Trophoblast cell (in vitro differentiated cells and primary cell): ENCODE results near the gene DCLRE1A.

ENCODE experiments used
- DNase-seq, 2 donors: peaks; one replicate each; pipeline ENCODE4 v3.0.0-alpha.2; 2016
- H2AFZ ChIP-seq: 2 replicates; pipeline ENCODE4 v1.6.1; 2013; ENCODE audit warnings: low read length, moderate library complexity, mild to moderate bottlenecking; ENCODE audit not compliant: insufficient read depth, poor library complexity
- H2AK5ac ChIP-seq: 2 replicates; pipeline ENCODE4 v1.6.1; 2013; ENCODE audit warnings: mild to moderate bottlenecking, low read length
- H2BK120ac ChIP-seq: 2 replicates; pipeline ENCODE4 v1.6.1; 2013; ENCODE audit warnings: low read length, mild to moderate bottlenecking, moderate library complexity; ENCODE audit not compliant: insufficient read depth, poor library complexity
- H2BK12ac ChIP-seq: 2 replicates; pipeline ENCODE4 v1.6.1; 2013; ENCODE audit warnings: mild to moderate bottlenecking, low read length, moderate library complexity
- H2BK5ac ChIP-seq: 2 replicates; pipeline ENCODE4 v1.6.1; 2013; ENCODE audit warnings: low read length, low read depth, moderate library complexity, mild to moderate bottlenecking; ENCODE audit not compliant: poor library complexity
- H3K14ac ChIP-seq: 2 replicates; pipeline ENCODE4 v1.6.1; 2013; ENCODE audit warnings: mild to moderate bottlenecking, low read length
- H3K18ac ChIP-seq: 2 replicates; pipeline ENCODE4 v1.6.1; 2013; ENCODE audit warnings: mild to moderate bottlenecking, low read length
- H3K23ac ChIP-seq: 2 replicates; pipeline ENCODE4 v1.6.1; 2013; ENCODE audit warnings: low read length
- H3K27ac ChIP-seq: 2 replicates; pipeline ENCODE4 v1.5.1; 2013; ENCODE audit warnings: low read depth, mild to moderate bottlenecking, inconsistent platforms, low read length, moderate library complexity
- H3K27me3 ChIP-seq: 2 replicates; pipeline ENCODE4 v1.6.1; 2013; ENCODE audit warnings: inconsistent platforms, mild to moderate bottlenecking, low read length, moderate library complexity; ENCODE audit not compliant: insufficient read depth
- H3K36me3 ChIP-seq, 2 experiments: 1 replicate in 1 of 2; 2 replicates in 1 of 2; pipeline ENCODE4 v1.6.1; 2013; ENCODE audit warnings: low read length in 2 of 2, mild to moderate bottlenecking in 2 of 2, moderate library complexity in 1 of 2; ENCODE audit not compliant: insufficient read depth in 2 of 2, control insufficient read depth in 1 of 2
- H3K4ac ChIP-seq: 2 replicates; pipeline ENCODE4 v1.6.1; 2013; ENCODE audit warnings: low read depth, mild to moderate bottlenecking, low read length, moderate library complexity
- H3K4me1 ChIP-seq, 2 experiments: 1 replicate in 1 of 2; 2 replicates in 1 of 2; pipeline ENCODE4 v1.6.1; 2013; ENCODE audit warnings: low read length in 2 of 2, mild to moderate bottlenecking in 2 of 2, moderate library complexity in 1 of 2; ENCODE audit not compliant: insufficient read depth in 2 of 2, control insufficient read depth in 1 of 2
- H3K4me2 ChIP-seq: 2 replicates; pipeline ENCODE4 v1.6.1; 2013; ENCODE audit warnings: inconsistent platforms, mild to moderate bottlenecking, low read length, moderate library complexity
- H3K4me3 ChIP-seq: 2 replicates; pipeline ENCODE4 v1.5.1; 2013; ENCODE audit warnings: mild to moderate bottlenecking, low read depth, low read length, inconsistent platforms
- H3K79me1 ChIP-seq: one replicate; pipeline ENCODE4 v1.6.1; 2013; ENCODE audit warnings: low read length
- H3K79me2 ChIP-seq: 2 replicates; pipeline ENCODE4 v1.6.1; 2013; ENCODE audit warnings: low read length, mild to moderate bottlenecking; ENCODE audit not compliant: control insufficient read depth, insufficient read depth, poor library complexity
- H3K9ac ChIP-seq: 2 replicates; pipeline ENCODE4 v1.6.1; 2013; ENCODE audit warnings: mild to moderate bottlenecking, low read length
- H3K9me3 ChIP-seq: 2 replicates; pipeline ENCODE4 v1.6.1; 2013; ENCODE audit warnings: low read depth, mild to moderate bottlenecking, control low read depth, inconsistent platforms, low read length; ENCODE audit not compliant: insufficient read depth
- H4K12ac ChIP-seq: 2 replicates; pipeline ENCODE4 v1.6.1; 2013; ENCODE audit warnings: low read depth, mild to moderate bottlenecking, low read length, moderate library complexity
- H4K8ac ChIP-seq: 2 replicates; pipeline ENCODE4 v1.6.1; 2013; ENCODE audit warnings: low read depth, mild to moderate bottlenecking, low read length, moderate library complexity
- H4K91ac ChIP-seq: one replicate; pipeline ENCODE4 v1.6.1; 2013; ENCODE audit warnings: low read depth, mild to moderate bottlenecking, low read length, moderate library complexity
- WGBS: extraction: QIAGEN DNeasy Blood & Tissue Kit; methylation state at CpG from one replicate; pipeline ENCODE4 v1.1.7; 2013; ENCODE audit warnings: missing lambda C conversion rate; ENCODE audit not compliant: insufficient read length, insufficient coverage; ENCODE audit errors: extremely low coverage; 5-methylcytosine and 5-hydroxymethylcytosine counted together

The DCLRE1A gene

DNA sequence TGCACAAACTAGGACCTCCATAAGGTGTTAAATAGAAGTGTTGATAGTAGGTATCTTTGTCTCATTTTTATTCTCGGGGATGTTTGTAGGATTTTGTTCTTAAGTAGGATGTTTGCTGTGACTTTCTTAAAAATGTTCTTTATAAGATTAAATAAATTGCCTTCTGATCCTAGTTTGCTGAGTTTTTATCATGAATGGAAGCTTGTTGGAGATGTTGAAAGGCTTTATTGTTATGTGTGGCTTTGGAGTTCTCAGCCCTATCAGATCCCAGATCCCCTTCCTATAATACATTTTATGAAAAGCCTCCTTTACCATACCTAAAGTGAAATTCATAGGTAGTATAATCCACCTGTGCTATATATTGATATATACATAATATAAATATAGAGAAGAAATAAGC, 40.7 kb upstream of the DCLRE1A start:
- no peak overlapping the region for H4K8ac ChIP-seq
- H3K14ac ChIP-seq = no peak overlapping the region
- H2BK12ac ChIP-seq = no peak overlapping the region
- no peaks in the 10 kb centered on the region for H3K27me3 ChIP-seq
- DNase-seq = no peak
- H2AK5ac ChIP-seq = no peak overlapping the region
- H2AFZ ChIP-seq = no peak overlapping the region
- no peak overlapping the region for H3K4ac ChIP-seq
- H3K27ac ChIP-seq = no peak overlapping the region
- no peak overlapping the region for H2BK5ac ChIP-seq
- H3K4me3 ChIP-seq = no peak overlapping the region
- no peak overlapping the region for H3K18ac ChIP-seq
- no peak overlapping the region for H3K4me2 ChIP-seq
- no CpG with 5 or more reads among the region's 1 CpG for WGBS
- peaks cover 3 to 4% of the 10 kb centered on the region in 2 experiments for H3K36me3 ChIP-seq
- no peak overlapping the region for H4K12ac ChIP-seq
- H3K79me1 ChIP-seq = no peaks in the 10 kb centered on the region
- no peak overlapping the region for H2BK120ac ChIP-seq
- no peaks in the 10 kb centered on the region for H3K9me3 ChIP-seq
- no peak overlapping the region for H3K9ac ChIP-seq
- no peak overlapping the region for H3K23ac ChIP-seq
- H3K79me2 ChIP-seq = no peaks in the 10 kb centered on the region
- H3K4me1 ChIP-seq = no peaks in the 10 kb centered on the region
- H4K91ac ChIP-seq = no peak overlapping the region

DNA sequence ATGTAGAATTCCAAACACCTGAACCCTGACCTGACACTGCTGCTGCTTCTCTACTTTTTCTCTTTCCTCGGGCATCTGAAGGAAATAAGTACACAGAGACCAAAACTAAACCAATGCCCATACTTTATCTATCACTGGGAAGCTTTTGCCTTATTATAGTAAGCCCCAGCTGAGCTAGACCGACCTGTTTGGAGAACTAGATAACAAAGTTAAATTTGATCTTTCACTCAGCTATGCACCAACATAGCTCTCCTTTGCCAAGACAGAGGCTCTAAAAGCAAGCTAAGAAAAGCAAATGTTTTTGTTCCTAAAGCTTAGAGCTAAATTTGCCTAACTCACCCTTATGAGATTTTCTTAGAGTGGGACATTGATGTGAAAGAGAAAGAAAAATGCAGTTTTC, 39.7 kb upstream of the DCLRE1A start:
- Histone ChIP-seq H3K9ac (no peak overlapping the region), H4K12ac (no peak overlapping the region), H3K4ac (no peak overlapping the region), H3K14ac (no peak overlapping the region), H3K27me3 (no peaks in the 10 kb centered on the region), H3K23ac (no peak overlapping the region), H3K27ac (no peak overlapping the region), H3K18ac (no peak overlapping the region), H2BK5ac (no peak overlapping the region), H3K79me2 (no peaks in the 10 kb centered on the region), H3K79me1 (no peaks in the 10 kb centered on the region), H2AK5ac (no peak overlapping the region), H3K4me3 (no peak overlapping the region), H2BK120ac (no peak overlapping the region), H3K4me1 (no peaks in the 10 kb centered on the region), H3K36me3 (peaks cover 2 to 3% of the 10 kb centered on the region in 2 experiments), H3K9me3 (no peaks in the 10 kb centered on the region), H4K91ac (no peak overlapping the region), H3K4me2 (no peak overlapping the region), H4K8ac (no peak overlapping the region), H2AFZ (no peak overlapping the region), H2BK12ac (no peak overlapping the region)
- no CpG with 5 or more reads among the region's 2 CpGs for WGBS
- peak in 1 of 2 donors; percentile 42 for DNase-seq

DNA sequence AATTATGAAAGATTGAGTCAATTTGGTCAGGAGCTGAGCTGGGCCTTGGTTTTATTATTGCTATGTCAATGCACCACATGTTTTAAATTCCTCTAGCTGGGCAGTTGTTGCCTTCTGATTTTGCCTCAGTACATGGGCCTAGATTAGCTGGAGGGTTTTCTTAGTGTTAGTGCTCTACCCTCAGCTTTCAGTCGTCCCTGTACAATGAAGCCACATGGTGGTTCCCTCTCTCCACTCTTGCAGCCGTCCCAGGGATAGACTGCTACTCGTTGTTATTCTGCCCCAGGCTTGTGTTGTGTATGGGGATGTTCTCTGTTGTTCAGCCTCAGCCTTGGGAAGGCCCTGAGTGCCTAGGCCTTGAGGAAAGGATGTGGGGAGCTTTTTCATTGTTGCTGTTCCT, 37.6 kb upstream of the DCLRE1A start:
- no peak overlapping the region for H3K9ac ChIP-seq

DNA sequence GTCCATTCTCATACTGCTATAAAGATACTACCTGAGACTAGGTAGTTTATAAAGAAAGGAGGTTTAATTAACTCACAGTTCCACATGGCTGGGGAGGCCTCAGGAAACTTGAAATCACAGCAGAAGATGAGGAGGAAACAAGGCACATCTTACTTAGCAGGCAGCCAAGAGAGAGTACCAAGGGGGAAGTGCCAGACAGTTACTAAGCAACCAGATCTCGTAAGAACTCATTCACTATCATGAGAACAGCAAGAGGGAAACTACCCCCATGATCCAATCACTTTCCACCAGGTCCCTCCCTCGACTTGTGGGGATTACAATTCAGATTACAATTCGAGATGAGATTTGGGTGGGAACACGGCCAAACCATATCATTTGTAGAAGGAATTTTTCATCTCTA, 36.9 kb upstream of the DCLRE1A start:
- Histone ChIP-seq H3K14ac (no peak overlapping the region), H3K27ac (no peak overlapping the region), H3K36me3 (peaks cover 0 to 4% of the 10 kb centered on the region in 2 experiments), H3K79me2 (no peaks in the 10 kb centered on the region), H4K12ac (no peak overlapping the region), H3K23ac (no peak overlapping the region), H4K8ac (no peak overlapping the region), H2BK5ac (no peak overlapping the region), H3K9me3 (no peaks in the 10 kb centered on the region), H3K4ac (no peak overlapping the region), H3K27me3 (no peaks in the 10 kb centered on the region), H4K91ac (no peak overlapping the region), H2BK12ac (no peak overlapping the region), H3K4me3 (no peak overlapping the region), H3K4me2 (no peak overlapping the region), H2AFZ (no peak overlapping the region), H3K18ac (no peak overlapping the region), H3K79me1 (no peaks in the 10 kb centered on the region), H3K9ac (no peak overlapping the region), H3K4me1 (no peaks in the 10 kb centered on the region), H2AK5ac (no peak overlapping the region), H2BK120ac (no peak overlapping the region)
- DNase-seq = no peak
- WGBS = no CpG with 5 or more reads among the region's 4 CpGs

More for the DNA sequence above, 37.6 kb upstream of the DCLRE1A start:
- Histone ChIP-seq H2BK120ac (no peak overlapping the region), H3K23ac (no peak overlapping the region), H3K4ac (no peak overlapping the region), H3K18ac (no peak overlapping the region), H3K27me3 (no peaks in the 10 kb centered on the region), H3K4me1 (no peaks in the 10 kb centered on the region), H3K14ac (no peak overlapping the region), H4K91ac (no peak overlapping the region), H4K12ac (no peak overlapping the region), H3K9me3 (no peaks in the 10 kb centered on the region), H3K4me2 (no peak overlapping the region), H3K27ac (no peak overlapping the region), H2AFZ (no peak overlapping the region), H2AK5ac (no peak overlapping the region), H3K36me3 (peaks cover 0 to 4% of the 10 kb centered on the region in 2 experiments), H4K8ac (no peak overlapping the region), H3K4me3 (no peak overlapping the region), H2BK12ac (no peak overlapping the region), H3K79me2 (no peaks in the 10 kb centered on the region), H3K79me1 (no peaks in the 10 kb centered on the region), H2BK5ac (no peak overlapping the region)
- DNase-seq = peak; percentile 2 to 25
- WGBS = no CpG with 5 or more reads among the region's 3 CpGs
